Left lobe of liver (tissue), 2 donors: Measurements from ENCODE around the gene ALKBH7. TPM values are rescaled to one million over a fixed set of nuclear protein-coding genes. Genes with fewer than 3 reads are reported as not detected.

Source experiments
- ATAC-seq: fragments of 200-7000 bp; cut with Tn5 transposase; one replicate; pipeline ENCODE4 v1.9.1; 2020; ENCODE audit warnings: mild to moderate bottlenecking, moderate library complexity
- DNase-seq: peaks from one replicate; pipeline ENCODE4 v3.0.0-alpha.2; 2020; ENCODE audit warnings: low spot score
- total RNA-seq: library from RNA; stranded (reverse); gene quantifications from one replicate; pipeline ENCODE4 v1.2.1, GENCODE V29; 2021
- donor health status: DM: no; HTN: no; CAD: no; lungs with moderate emphysema.
- donor health status: DM: no; HTN: yes; CAD: no.

The ALKBH7 gene
- total RNA-seq, 1 donor from 2014 or later = 83.9 TPM

GRCh38 chr19:6362351-6362801 is 10.2 kb upstream of the ALKBH7 start:
- ATAC-seq (peak; percentile 23), DNase-seq (no peak)

GRCh38 chr19:6364353-6364752 is 8.2 kb upstream of the ALKBH7 start:
- ATAC-seq (no peak), DNase-seq (no peak)

GRCh38 chr19:6373096-6373812 is 660 bp downstream of the ALKBH7 start:
- ATAC-seq (peak; percentile 79), DNase-seq (peak; percentile 98)

GRCh38 chr19:6373813-6374108 is 1.2 kb downstream of the ALKBH7 start:
- DNase-seq = no peak
- ATAC-seq = no peak

- no peak for ATAC-seq
- DNase-seq = no peak
These were observed 1.6 kb downstream of the ALKBH7 start for GRCh38 chr19:6374161-6374709.

- ATAC-seq = no peak
- DNase-seq = no peak
These were observed 2.3 kb downstream of the ALKBH7 start for GRCh38 chr19:6374711-6375410.

GRCh38 chr19:6375411-6376010 is 2.9 kb downstream of the ALKBH7 start, which contains the start of gene PSPN:
Gene PSPN, minus strand, starts transcription at chr19:6375933. Its CDS starts 84 bp downstream, at chr19:6375849.
- ATAC-seq (no peak), DNase-seq (no peak)

- ATAC-seq (no peak), DNase-seq (no peak)
These were observed 4.1 kb downstream of the ALKBH7 start for GRCh38 chr19:6376512-6377190.

GRCh38 chr19:6378041-6378440 is 5.4 kb downstream of the ALKBH7 start:
- ATAC-seq (no peak), DNase-seq (no peak)

GRCh38 chr19:6378486-6378885 is 5.9 kb downstream of the ALKBH7 start:
- DNase-seq = no peak

GRCh38 chr19:6379744-6380143 is 7.2 kb downstream of the ALKBH7 start:
- ATAC-seq (no peak), DNase-seq (no peak)

More at GRCh38 chr19:6378486-6378885, 5.9 kb downstream of the ALKBH7 start:
- no peak for ATAC-seq

- DNase-seq = no peak
- ATAC-seq = no peak
These were observed 8.6 kb downstream of the ALKBH7 start for GRCh38 chr19:6381030-6381750.

GRCh38 chr19:6383188-6383587 is 10.6 kb downstream of the ALKBH7 start:
- ATAC-seq (no peak), DNase-seq (no peak)

- no peak for DNase-seq
- ATAC-seq = no peak
These were observed 11.8 kb downstream of the ALKBH7 start for GRCh38 chr19:6384381-6384780.

GRCh38 chr19:6387372-6387771 is 14.8 kb downstream of the ALKBH7 start:
- ATAC-seq = no peak
- no peak for DNase-seq

GRCh38 chr19:6392221-6393073 is 19.9 kb downstream of the ALKBH7 start:
- no peak for DNase-seq
- no peak for ATAC-seq

- DNase-seq (peak; percentile 89), ATAC-seq (peak; percentile 94)
These were observed 20.7 kb downstream of the ALKBH7 start, which contains the start of gene GTF2F1 for GRCh38 chr19:6393074-6393982. Gene GTF2F1, minus strand, starts transcription at chr19:6393164. Its CDS starts 169 bp downstream, at chr19:6392995.

- DNase-seq (no peak), ATAC-seq (no peak)
These were observed 21.4 kb downstream of the ALKBH7 start for GRCh38 chr19:6393983-6394412.
